ENCODE data around the gene MALAT1. TPM values are rescaled to one million over a fixed set of nuclear protein-coding genes. Genes with fewer than 3 reads are reported as not detected.

The MALAT1 gene
- total and polyA plus RNA-seq, 2 experiments from 2014 or later, result 7,439 to 16,838 TPM

DNA sequence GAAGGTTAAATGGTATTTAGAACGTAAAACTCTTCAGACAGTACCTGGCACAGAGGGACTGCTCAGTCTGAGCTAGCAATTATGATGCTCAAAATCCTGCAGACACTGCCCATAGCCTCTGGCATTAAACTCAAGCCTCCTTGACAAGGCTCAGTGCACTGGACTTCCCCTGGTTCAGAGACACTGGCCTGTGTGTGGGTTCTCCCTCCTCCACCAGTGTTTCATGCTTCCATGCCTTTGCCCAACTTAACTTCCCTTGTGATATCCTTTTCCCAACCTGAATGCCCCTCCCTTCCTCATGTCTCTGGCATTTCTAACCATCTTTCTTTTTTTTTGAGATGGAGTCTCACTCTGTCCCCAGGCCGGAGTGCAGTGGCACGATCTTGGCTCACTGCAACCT lies 50.3 kb downstream of the MALAT1 start:
- Histone ChIP-seq H3K27ac (no peak overlapping the region), H3K36me3 (no peaks in the 10 kb centered on the region), H3K4me1 (ENCODE audit: low read depth) (peaks cover 7% of the 10 kb centered on the region), H3K27me3 (peaks cover 20% of the 10 kb centered on the region), H3K9me3 (ENCODE audit: low read depth) (no peaks in the 10 kb centered on the region), H3K4me3 (no peak overlapping the region)
- TF ChIP-seq CTCF (IDR thresholded peaks at IDR 0.05; ENCODE audit: low read depth, low read length), result no peak
- DNase-seq (ENCODE audit: low read depth in 1 of 2, low spot score in 1 of 2), result no peak

DNA sequence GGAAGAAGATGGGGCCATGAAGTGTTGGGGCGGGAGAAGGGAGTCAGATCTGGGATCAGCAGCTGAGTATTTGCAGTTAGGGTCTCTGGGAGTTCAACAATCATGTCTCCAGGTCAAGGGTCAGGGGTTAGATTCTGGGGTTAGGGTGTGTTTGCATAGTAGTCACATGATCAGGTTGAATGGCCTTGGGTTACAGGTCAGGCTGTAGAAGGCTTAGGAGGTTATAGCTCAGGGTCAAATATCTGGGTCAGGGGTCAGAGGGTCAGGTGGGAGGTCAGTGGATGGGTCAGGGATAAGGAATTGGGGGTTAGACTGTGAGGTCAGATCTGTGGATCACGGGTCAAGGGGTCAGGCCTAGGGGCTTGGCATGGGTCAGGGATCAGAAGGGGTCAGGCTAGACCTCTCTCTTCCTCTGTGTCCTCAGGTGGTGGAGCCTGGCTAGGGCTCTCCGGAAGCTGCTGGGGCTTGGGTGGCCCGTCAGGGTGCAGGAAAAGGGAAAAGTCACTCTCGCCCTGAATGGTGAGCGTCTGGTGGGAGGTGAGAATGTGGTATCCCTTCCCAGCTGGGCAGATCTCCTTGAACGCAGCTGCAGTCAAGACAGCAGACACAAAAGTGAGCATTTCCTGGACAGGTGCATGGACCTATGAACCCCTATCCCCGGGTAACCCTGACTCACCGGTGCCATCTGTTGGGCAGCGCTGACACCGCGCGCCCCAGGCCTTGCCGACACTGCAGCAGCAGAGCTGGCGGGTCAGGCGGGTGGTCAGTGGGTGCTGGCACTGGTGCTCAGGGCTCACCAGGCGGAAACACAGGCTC lies 52.9 kb downstream of the MALAT1 start:
- peaks cover 8% of the 10 kb centered on the region for H3K4me1 ChIP-seq (ENCODE audit: low read depth)
- H3K27ac ChIP-seq, result no peak overlapping the region
- peak; percentile 38 for TF ChIP-seq CTCF (IDR thresholded peaks at IDR 0.05; ENCODE audit: low read depth, low read length)
- peaks cover 20% of the 10 kb centered on the region for H3K27me3 ChIP-seq
- no peaks in the 10 kb centered on the region for H3K36me3 ChIP-seq
- H3K4me3 ChIP-seq, result no peak overlapping the region
- DNase-seq (ENCODE audit: low read depth in 1 of 2, low spot score in 1 of 2), result peak in 1 of 2 donors; percentile 71
- H3K9me3 ChIP-seq (ENCODE audit: low read depth), result no peaks in the 10 kb centered on the region

- Histone ChIP-seq H3K4me3 (no peak overlapping the region), H3K27ac (no peak overlapping the region), H3K36me3 (no peaks in the 10 kb centered on the region), H3K4me1 (ENCODE audit: low read depth) (peaks cover 14% of the 10 kb centered on the region), H3K27me3 (peaks cover 16% of the 10 kb centered on the region), H3K9me3 (ENCODE audit: low read depth) (no peaks in the 10 kb centered on the region)
- no peak for DNase-seq (ENCODE audit: low read depth in 1 of 2, low spot score in 1 of 2)
- TF ChIP-seq CTCF (IDR thresholded peaks at IDR 0.05; ENCODE audit: low read depth, low read length), result no peak
These were observed 53.6 kb downstream of the MALAT1 start for GRCh38 chr11:65552388-65552951.

- Histone ChIP-seq H3K4me3 (no peak overlapping the region), H3K36me3 (no peaks in the 10 kb centered on the region), H3K27me3 (peaks cover 6% of the 10 kb centered on the region), H3K9me3 (ENCODE audit: low read depth) (no peaks in the 10 kb centered on the region), H3K27ac (no peak overlapping the region), H3K4me1 (ENCODE audit: low read depth) (peaks cover 15% of the 10 kb centered on the region)
- no peak for TF ChIP-seq CTCF (IDR thresholded peaks at IDR 0.05; ENCODE audit: low read depth, low read length)
- DNase-seq (ENCODE audit: low read depth in 1 of 2, low spot score in 1 of 2), result no peak
These were observed 54.6 kb downstream of the MALAT1 start for GRCh38 chr11:65553301-65554001.

DNA sequence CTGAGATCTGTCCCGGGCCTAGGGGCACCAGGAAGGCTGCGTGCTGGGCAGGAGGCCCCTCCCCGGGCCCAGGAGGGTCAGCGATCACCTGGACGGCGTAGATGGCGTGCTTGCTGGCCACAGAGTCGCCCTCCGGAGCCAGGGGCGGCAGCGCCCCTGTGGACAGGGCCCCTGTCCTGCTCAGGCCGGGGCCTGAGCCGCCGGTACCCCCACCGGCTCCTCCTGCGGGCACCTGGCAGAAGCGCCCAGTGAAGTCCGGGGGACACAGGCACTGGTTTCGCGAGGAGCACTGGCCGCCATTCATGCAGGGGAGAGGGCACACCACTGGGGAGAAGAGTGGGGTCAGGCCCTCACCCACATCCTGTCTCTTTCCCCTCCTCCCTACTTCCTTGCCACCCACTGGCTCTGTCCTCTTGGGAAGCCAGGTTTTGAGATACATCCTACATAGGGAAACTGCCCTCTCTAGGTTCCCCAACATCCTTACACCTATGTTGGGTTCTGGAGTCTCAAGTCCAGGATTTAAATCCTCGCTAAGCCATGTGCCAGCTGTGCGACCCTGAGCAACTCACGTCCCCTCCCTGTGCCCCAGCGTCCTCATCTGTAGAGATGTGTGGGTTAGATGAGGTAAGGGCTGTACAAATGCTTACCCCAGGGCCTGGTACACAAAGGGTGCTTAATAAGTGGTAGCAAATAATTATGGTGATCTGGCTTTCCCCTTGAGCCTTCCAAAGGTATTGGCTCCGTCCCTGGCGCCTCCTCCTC lies 55.4 kb downstream of the MALAT1 start:
- no peak overlapping the region for H3K4me3 ChIP-seq
- no peaks in the 10 kb centered on the region for H3K9me3 ChIP-seq (ENCODE audit: low read depth)
- TF ChIP-seq CTCF (IDR thresholded peaks at IDR 0.05; ENCODE audit: low read depth, low read length), result no peak
- no peak for DNase-seq (ENCODE audit: low read depth in 1 of 2, low spot score in 1 of 2)
- H3K27me3 ChIP-seq, result no peaks in the 10 kb centered on the region
- H3K4me1 ChIP-seq (ENCODE audit: low read depth), result peaks cover 23% of the 10 kb centered on the region
- no peak overlapping the region for H3K27ac ChIP-seq
- no peaks in the 10 kb centered on the region for H3K36me3 ChIP-seq

All from cardiac muscle cell (in vitro differentiated cells and primary cell).